GM23338 (cell line): Measurements from ENCODE around the gene BICD2. TPM values are rescaled to one million over a fixed set of nuclear protein-coding genes. Genes with fewer than 3 reads are reported as not detected.

Experiments
- ATAC-seq: fragments of 200-7000 bp; cut with Tn5 transposase; 3 replicates; pipeline ENCODE4 v1.9.1; 2020
- DNase-seq: peaks from one replicate; pipeline ENCODE4 v3.0.0-alpha.2; 2015; ENCODE audit warnings: low spot score
- H2AFZ ChIP-seq: fragments of 200-600 bp; sonication (generic); 2 replicates; pipeline ENCODE4 v1.8.0; 2016; ENCODE audit warnings: antibody characterized with exemption, mild to moderate bottlenecking, moderate library complexity
- H3F3A ChIP-seq: fragments of 200-600 bp; sonication (generic); replicated peaks from 2 replicates; pipeline ENCODE4 v1.8.0; 2017; ENCODE audit warnings: antibody characterized with exemption, mixed run types, low read depth
- H3K27ac ChIP-seq: fragments of 200-600 bp; sonication (generic); 2 replicates; pipeline ENCODE4 v1.6.1; 2016; ENCODE audit warnings: low read depth
- H3K27me3 ChIP-seq: fragments of 200-600 bp; sonication (generic); 2 replicates; pipeline ENCODE4 v1.8.0; 2016; ENCODE audit warnings: mild to moderate bottlenecking, mixed run types, moderate library complexity; ENCODE audit not compliant: insufficient read depth
- H3K36me3 ChIP-seq: fragments of 200-600 bp; sonication (generic); 2 replicates; pipeline ENCODE4 v1.8.0; 2016; ENCODE audit warnings: mild to moderate bottlenecking; ENCODE audit not compliant: insufficient read depth
- H3K4me1 ChIP-seq: fragments of 200-600 bp; sonication (generic); 2 replicates; pipeline ENCODE4 v1.8.0; 2016; ENCODE audit warnings: mild to moderate bottlenecking, moderate library complexity; ENCODE audit not compliant: insufficient read depth
- H3K4me2 ChIP-seq: fragments of 200-600 bp; sonication (generic); 2 replicates; pipeline ENCODE4 v1.7.1; 2017; ENCODE audit warnings: mixed run types
- H3K4me3 ChIP-seq: fragments of 200-600 bp; sonication (generic); 2 replicates; pipeline ENCODE4 v1.6.1; 2016; ENCODE audit warnings: mixed run types
- H3K79me2 ChIP-seq: fragments of 200-600 bp; sonication (generic); replicated peaks from 2 replicates; pipeline ENCODE4 v1.8.0; 2017; ENCODE audit warnings: mild to moderate bottlenecking; ENCODE audit not compliant: insufficient read depth
- H3K9me2 ChIP-seq: fragments of 200-600 bp; sonication (generic); 2 replicates; pipeline ENCODE4 v1.8.0; 2017; ENCODE audit not compliant: insufficient read depth
- H4K20me1 ChIP-seq: fragments of 200-600 bp; sonication (generic); replicated peaks from 2 replicates; pipeline ENCODE4 v1.8.0; 2017; ENCODE audit warnings: mild to moderate bottlenecking; ENCODE audit not compliant: insufficient read depth
- H3K27ac Mint-ChIP-seq: 2 replicates; pipeline ENCODE4 v1.8.0; 2020; ENCODE audit warnings: inconsistent platforms, mild to moderate bottlenecking, moderate library complexity, mixed read lengths
- H3K27me3 Mint-ChIP-seq: 3 replicates; pipeline ENCODE4 v1.8.0; 2022; ENCODE audit warnings: low read depth, mild to moderate bottlenecking, moderate library complexity, mixed read lengths, inconsistent platforms; ENCODE audit not compliant: insufficient read depth, poor library complexity
- H3K36me3 Mint-ChIP-seq: 3 replicates; pipeline ENCODE4 v1.8.0; 2021; ENCODE audit warnings: low read depth, mild to moderate bottlenecking, inconsistent platforms, moderate library complexity, mixed read lengths
- H3K4me1 Mint-ChIP-seq: 3 replicates; pipeline ENCODE4 v1.8.0; 2020; ENCODE audit warnings: mild to moderate bottlenecking, inconsistent platforms, mixed read lengths
- H3K4me3 Mint-ChIP-seq: 3 replicates; pipeline ENCODE4 v1.8.0; 2021; ENCODE audit warnings: moderate library complexity, mild to moderate bottlenecking, inconsistent platforms, mixed read lengths
- H3K9me3 Mint-ChIP-seq: 3 replicates; pipeline ENCODE4 v1.8.0; 2020; ENCODE audit warnings: moderate library complexity, mild to moderate bottlenecking, inconsistent platforms, mixed read lengths
- ZNF114 ChIP-seq: fragments of 250-450 bp; sonication (Bioruptor Pico); IDR thresholded peaks from 2 replicates; pipeline ENCODE4 v1.5.0; 2020; ENCODE audit warnings: mild to moderate bottlenecking, moderate library complexity
- ZNF462 ChIP-seq: fragments of 250-450 bp; sonication (Bioruptor Pico); IDR thresholded peaks from 2 replicates; pipeline ENCODE4 v1.5.0; 2020; ENCODE audit warnings: mild to moderate bottlenecking, moderate library complexity
- polyA plus RNA-seq: library from polyadenylated mRNA; unstranded; fragments of >200 nt; fragmentation: Nextera tagmentation; extraction: Ambion mirVana; gene quantifications from 2 replicates; pipeline ENCODE4 v1.2.1, GENCODE V29; 2016
- total RNA-seq: library from RNA; depleted of rRNA; stranded (reverse); fragments of >200 nt; shearing (Covaris generic); gene quantifications from 2 replicates; pipeline ENCODE4 v1.2.3, GENCODE V29; 2014

BICD2 gene
- total and polyA plus RNA-seq, 2 experiments from 2014 or later, result 8.7 to 34.3 TPM

GRCh38 chr9:92718086-92719001 is 46.3 kb downstream of the BICD2 start:
- Mint-ChIP-seq H3K27me3 (peaks cover 13% of the 10 kb centered on the region), H3K9me3 (no peaks in the 10 kb centered on the region), H3K4me3 (no peak overlapping the region), H3K36me3 (peaks cover 67% of the 10 kb centered on the region), H3K27ac (0 out of 2 replicates have a peak overlapping the region, but pooled peaks have one; percentile 36), H3K4me1 (no peaks in the 10 kb centered on the region)
- Histone ChIP-seq H3K4me1 (no peaks in the 10 kb centered on the region), H3K79me2 (0 out of 2 replicates have a peak, but pooled peaks cover 3% of the 10 kb centered on the region), H3F3A (no peaks in the 10 kb centered on the region), H3K36me3 (peaks cover 14% of the 10 kb centered on the region), H3K4me3 (no peak overlapping the region), H2AFZ (no peak overlapping the region), H3K9me2 (no peaks in the 10 kb centered on the region), H3K27ac (no peak overlapping the region), H3K4me2 (no peak overlapping the region), H3K27me3 (no peaks in the 10 kb centered on the region), H4K20me1 (peaks cover 3% of the 10 kb centered on the region; the same call in 1 of the 2 replicates)
- DNase-seq (no peak), ATAC-seq (no peak)
- TF ChIP-seq ZNF462 (CRISPR knock-in tag), result no peak
- TF ChIP-seq ZNF114 (CRISPR knock-in tag), result no peak
